ENCODE measurements around the gene FADS6. TPM values are rescaled to one million over a fixed set of nuclear protein-coding genes. Genes with fewer than 3 reads are reported as not detected.
A peak's percentile ranks its signal among the peaks of the same experiment; 100 is the strongest.

FADS6 gene
- total and polyA plus RNA-seq, 12 donors: 0.92 to 15.3 (median 6.0) TPM

- Histone ChIP-seq H3K36me3 (replicated peaks in 1 of 2) (peaks cover 0 to 9% of the 10 kb centered on the region in 2 donors), H3K4me3 (no peak overlapping the region), H3K27ac (peak overlapping the region in 3 of 5 donors; percentile 40 to 64 (median 45)), H3K9me3 (replicated peaks in 1 of 3) (no peaks in the 10 kb centered on the region), H3K4me1 (replicated peaks in 1 of 2) (peaks cover 31 to 70% of the 10 kb centered on the region in 2 donors), H3K27me3 (no peaks in the 10 kb centered on the region)
- no peak for TF ChIP-seq CTCF (IDR thresholded peaks at IDR 0.05)
- TF ChIP-seq POLR2A (IDR thresholded peaks at IDR 0.05): no peak
- intact Hi-C loops (cut with DNase I): loop anchor here (2.0 to 5.0 kb wide), 4 partner anchors 72 to 122 kb away; partner anchors contain the start of gene NHERF1 (in 1 of the 2)
- 55 to 69% (median 63%) methylated on average over 10 to 15 of the region's 15 CpGs for WGBS, 4 donors
- peak in 1 of 7 donors; percentile 44 for DNase-seq
Observed at GRCh38 chr17:74864297-74864865, 29.1 kb downstream of the FADS6 start.

- TF ChIP-seq POLR2A (IDR thresholded peaks at IDR 0.05) (no peak), CTCF (IDR thresholded peaks at IDR 0.05) (no peak)
- Histone ChIP-seq H3K4me3 (no peak overlapping the region), H3K9me3 (replicated peaks in 1 of 3) (no peaks in the 10 kb centered on the region), H3K4me1 (replicated peaks in 1 of 2) (peaks cover 24 to 63% of the 10 kb centered on the region in 2 donors), H3K36me3 (replicated peaks in 1 of 2) (peaks cover 0 to 9% of the 10 kb centered on the region in 2 donors), H3K27me3 (no peaks in the 10 kb centered on the region), H3K27ac (peak overlapping the region in 1 of 5 donors; percentile 64)
- intact Hi-C loops (cut with DNase I): loop anchor here (2.0 to 5.0 kb wide), 4 partner anchors 71 to 121 kb away; partner anchors contain the start of gene NHERF1 (in 1 of the 2)
- peak in 1 of 7 donors; percentile 38 for DNase-seq
- WGBS, 4 donors: 62 to 81% (median 72%) methylated on average over 13 to 25 of the region's 25 CpGs
Observed at GRCh38 chr17:74863420-74864296, 29.8 kb downstream of the FADS6 start.

GRCh38 chr17:74862919-74863318, 30.5 kb downstream of the FADS6 start:
- no peaks in the 10 kb centered on the region for H3K27me3 ChIP-seq
- intact Hi-C loops (cut with DNase I): loop anchor here (5.0 kb wide), 3 partner anchors 71 to 121 kb away; partner anchors contain the start of gene NHERF1 (in 1 of the 2)
- WGBS, 4 donors: 60 to 88% (median 66%) methylated on average over 3 to 6 of the region's 6 CpGs

More at GRCh38 chr17:74862919-74863318, 30.5 kb downstream of the FADS6 start:
- Histone ChIP-seq H3K4me3 (no peak overlapping the region), H3K4me1 (replicated peaks in 1 of 2) (peaks cover 19 to 59% of the 10 kb centered on the region in 2 donors), H3K36me3 (replicated peaks in 1 of 2) (peaks cover 0 to 9% of the 10 kb centered on the region in 2 donors), H3K27ac (peak overlapping the region in 1 of 5 donors; percentile 10), H3K9me3 (replicated peaks in 1 of 3) (no peaks in the 10 kb centered on the region)
- TF ChIP-seq CTCF (IDR thresholded peaks at IDR 0.05): no peak
- no peak for TF ChIP-seq POLR2A (IDR thresholded peaks at IDR 0.05)
- no peak for DNase-seq
